Panc1 (cell line): ENCODE data around the gene WRAP53. TPM values are rescaled to one million over a fixed set of nuclear protein-coding genes. Genes with fewer than 3 reads are reported as not detected.

Experiments used
- ATAC-seq: fragments of 200-7000 bp; cut with Tn5 transposase; 2 replicates; pipeline ENCODE4 v1.9.1; 2020; ENCODE audit warnings: mild to moderate bottlenecking, moderate library complexity
- BruUV-seq: library from RNA; stranded (reverse); fragments of 400-500 nt; replicated peaks from 2 replicates; lab custom pipeline; 2021; lab: Mats Ljungman, UMichigan
- CTCF ChIA-PET: fragments of 300-600 bp; sonication (Branson Sonifier 250); formaldehyde crosslinking; loops from one replicate; lab custom pipeline; 2022; ENCODE audit warnings: antibody characterized with exemption; lab: Charles Lee
- POLR2A ChIA-PET: fragments of 300-600 bp; sonication (Branson Sonifier 250); formaldehyde crosslinking; loops from one replicate; lab custom pipeline; 2022; ENCODE audit warnings: antibody characterized with exemption; lab: Charles Lee
- DNase-seq: peaks from one replicate; pipeline ENCODE4 v3.0.0-alpha.2; 2010; ENCODE audit warnings: low read depth, low spot score
- H3K27ac ChIP-seq: 2 replicates; pipeline ENCODE4 v1.5.1; 2011; ENCODE audit warnings: mild to moderate bottlenecking, low read length, inconsistent platforms
- H3K27me3 ChIP-seq: fragments of 200-500 bp; sonication (Bioruptor generic); 2 replicates; pipeline ENCODE4 v1.6.0; 2014; ENCODE audit warnings: low read length, inconsistent platforms; ENCODE audit not compliant: control insufficient read depth, insufficient read depth
- H3K36me3 ChIP-seq: fragments of 200-500 bp; sonication (Bioruptor generic); 2 replicates; pipeline ENCODE4 v1.5.1; 2014; ENCODE audit warnings: inconsistent platforms, mild to moderate bottlenecking, low read length, moderate library complexity; ENCODE audit not compliant: control insufficient read depth, insufficient read depth
- H3K4me1 ChIP-seq: 2 replicates; pipeline ENCODE4 v1.5.1; 2011; ENCODE audit warnings: inconsistent platforms, mild to moderate bottlenecking, low read length, moderate library complexity; ENCODE audit not compliant: control insufficient read depth, insufficient read depth
- H3K4me3 ChIP-seq, 2 experiments: 2 replicates each; pipeline ENCODE4 v1.5.1; 2011 to 2012; ENCODE audit warnings: low read depth in 2 of 2, low read length in 2 of 2, mild to moderate bottlenecking in 2 of 2, inconsistent platforms in 1 of 2, moderate library complexity in 1 of 2
- H3K9me3 ChIP-seq: fragments of 200-500 bp; sonication (Bioruptor generic); 2 replicates; pipeline ENCODE4 v1.5.1; 2014; ENCODE audit warnings: low read depth, mild to moderate bottlenecking, inconsistent platforms, low read length, moderate library complexity; ENCODE audit not compliant: control insufficient read depth, insufficient read depth
- POLR2AphosphoS5 ChIP-seq: IDR thresholded peaks from 2 replicates; pipeline ENCODE4 v1.6.1; 2012; ENCODE audit warnings: mild to moderate bottlenecking, low read depth, low read length, moderate library complexity
- SIN3A ChIP-seq: IDR thresholded peaks from 2 replicates; pipeline ENCODE4 v1.6.1; 2012; ENCODE audit warnings: low read depth, mild to moderate bottlenecking, low read length, moderate library complexity, borderline replicate concordance; ENCODE audit not compliant: insufficient read depth
- TCF7L2 ChIP-seq: IDR thresholded peaks from 2 replicates; pipeline ENCODE4 v1.6.1; 2011; ENCODE audit warnings: mild to moderate bottlenecking, low read depth, low read length, inconsistent platforms
- in situ Hi-C: cut with HindIII; loops from 2 replicates; pipeline ENCODE4 v1.10.0; 2016; ENCODE audit warnings: low sequenced_read_pairs, low pct_unique_long_range_greater_than_20kb
- intact Hi-C: fragments of 100-400 bp; cut with micrococcal nuclease; formaldehyde crosslinking; loops from one replicate; pipeline ENCODE4 v1.10.0; 2022; ENCODE audit not compliant: unreplicated experiment
- total RNA-seq: library from RNA; stranded (reverse); gene quantifications from one replicate; pipeline ENCODE4 v1.2.1, GENCODE V29; 2021; ENCODE audit not compliant: unreplicated experiment
- TF ChIP-seq, protein P1 (sequence below), 2 experiments: IDR thresholded peaks; 2 replicates each; pipeline ENCODE4 v1.6.1; 2011 to 2012; ENCODE audit warnings: low read depth in 2 of 2, control low read depth in 1 of 2, low read length in 1 of 2, mild to moderate bottlenecking in 1 of 2, moderate library complexity in 1 of 2; ENCODE audit not compliant: insufficient read depth in 1 of 2
- TF ChIP-seq, protein P2 (sequence below): fragments of 450-650 bp; IDR thresholded peaks from 2 replicates; pipeline ENCODE4 v1.5.1; 2017; ENCODE audit warnings: mild to moderate bottlenecking

Gene WRAP53
- total RNA-seq, 1 experiment from 2014 or later: 27.0 TPM

DNA sequence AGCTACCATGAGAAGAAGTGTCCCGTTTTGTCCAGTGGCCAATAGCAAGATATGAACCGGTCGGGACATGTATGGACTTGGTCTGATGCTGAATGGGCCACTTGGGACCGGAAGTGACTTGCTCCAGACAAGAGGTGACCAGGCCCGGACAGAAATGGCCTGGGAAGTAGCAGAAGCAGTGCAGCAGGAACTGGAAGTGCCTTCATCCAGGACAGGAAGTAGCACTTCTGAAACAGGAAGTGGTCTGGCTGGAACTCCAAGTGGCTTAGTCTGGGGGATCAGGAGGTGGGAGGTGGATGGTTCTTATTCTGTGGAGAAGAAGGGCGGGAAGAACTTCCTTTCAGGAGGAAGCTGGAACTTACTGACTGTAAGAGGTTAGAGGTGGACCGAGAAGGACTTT, 22.0 kb downstream of the WRAP53 start:
- ChIA-PET CTCF (no interaction called here), POLR2A (no interaction called here)
- H3K27me3 ChIP-seq: no peaks in the 10 kb centered on the region
- H3K4me1 ChIP-seq: 0 out of 2 replicates have a peak, but pooled peaks cover 2% of the 10 kb centered on the region
- H3K9me3 ChIP-seq: no peaks in the 10 kb centered on the region
- ATAC-seq (no peak), DNase-seq (no peak)
- intact Hi-C loops: no loop called here
- no TSS peak for BruUV-seq
- no peak overlapping the region for H3K27ac ChIP-seq
- TF ChIP-seq, protein P1, sequence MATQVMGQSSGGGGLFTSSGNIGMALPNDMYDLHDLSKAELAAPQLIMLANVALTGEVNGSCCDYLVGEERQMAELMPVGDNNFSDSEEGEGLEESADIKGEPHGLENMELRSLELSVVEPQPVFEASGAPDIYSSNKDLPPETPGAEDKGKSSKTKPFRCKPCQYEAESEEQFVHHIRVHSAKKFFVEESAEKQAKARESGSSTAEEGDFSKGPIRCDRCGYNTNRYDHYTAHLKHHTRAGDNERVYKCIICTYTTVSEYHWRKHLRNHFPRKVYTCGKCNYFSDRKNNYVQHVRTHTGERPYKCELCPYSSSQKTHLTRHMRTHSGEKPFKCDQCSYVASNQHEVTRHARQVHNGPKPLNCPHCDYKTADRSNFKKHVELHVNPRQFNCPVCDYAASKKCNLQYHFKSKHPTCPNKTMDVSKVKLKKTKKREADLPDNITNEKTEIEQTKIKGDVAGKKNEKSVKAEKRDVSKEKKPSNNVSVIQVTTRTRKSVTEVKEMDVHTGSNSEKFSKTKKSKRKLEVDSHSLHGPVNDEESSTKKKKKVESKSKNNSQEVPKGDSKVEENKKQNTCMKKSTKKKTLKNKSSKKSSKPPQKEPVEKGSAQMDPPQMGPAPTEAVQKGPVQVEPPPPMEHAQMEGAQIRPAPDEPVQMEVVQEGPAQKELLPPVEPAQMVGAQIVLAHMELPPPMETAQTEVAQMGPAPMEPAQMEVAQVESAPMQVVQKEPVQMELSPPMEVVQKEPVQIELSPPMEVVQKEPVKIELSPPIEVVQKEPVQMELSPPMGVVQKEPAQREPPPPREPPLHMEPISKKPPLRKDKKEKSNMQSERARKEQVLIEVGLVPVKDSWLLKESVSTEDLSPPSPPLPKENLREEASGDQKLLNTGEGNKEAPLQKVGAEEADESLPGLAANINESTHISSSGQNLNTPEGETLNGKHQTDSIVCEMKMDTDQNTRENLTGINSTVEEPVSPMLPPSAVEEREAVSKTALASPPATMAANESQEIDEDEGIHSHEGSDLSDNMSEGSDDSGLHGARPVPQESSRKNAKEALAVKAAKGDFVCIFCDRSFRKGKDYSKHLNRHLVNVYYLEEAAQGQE (IDR thresholded peaks at IDR 0.05; ENCODE audit: insufficient read depth in 1 of 2, low read depth in 2 of 2, low read length in 1 of 2): no peak
- TF ChIP-seq SIN3A (no peak), TCF7L2 (no peak), POLR2AphosphoS5 (no peak)
- TF ChIP-seq, protein P2, sequence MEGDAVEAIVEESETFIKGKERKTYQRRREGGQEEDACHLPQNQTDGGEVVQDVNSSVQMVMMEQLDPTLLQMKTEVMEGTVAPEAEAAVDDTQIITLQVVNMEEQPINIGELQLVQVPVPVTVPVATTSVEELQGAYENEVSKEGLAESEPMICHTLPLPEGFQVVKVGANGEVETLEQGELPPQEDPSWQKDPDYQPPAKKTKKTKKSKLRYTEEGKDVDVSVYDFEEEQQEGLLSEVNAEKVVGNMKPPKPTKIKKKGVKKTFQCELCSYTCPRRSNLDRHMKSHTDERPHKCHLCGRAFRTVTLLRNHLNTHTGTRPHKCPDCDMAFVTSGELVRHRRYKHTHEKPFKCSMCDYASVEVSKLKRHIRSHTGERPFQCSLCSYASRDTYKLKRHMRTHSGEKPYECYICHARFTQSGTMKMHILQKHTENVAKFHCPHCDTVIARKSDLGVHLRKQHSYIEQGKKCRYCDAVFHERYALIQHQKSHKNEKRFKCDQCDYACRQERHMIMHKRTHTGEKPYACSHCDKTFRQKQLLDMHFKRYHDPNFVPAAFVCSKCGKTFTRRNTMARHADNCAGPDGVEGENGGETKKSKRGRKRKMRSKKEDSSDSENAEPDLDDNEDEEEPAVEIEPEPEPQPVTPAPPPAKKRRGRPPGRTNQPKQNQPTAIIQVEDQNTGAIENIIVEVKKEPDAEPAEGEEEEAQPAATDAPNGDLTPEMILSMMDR: no peak
- in situ Hi-C loops: no loop called here
- no peaks in the 10 kb centered on the region for H3K36me3 ChIP-seq
- no peak overlapping the region for H3K4me3 ChIP-seq

DNA sequence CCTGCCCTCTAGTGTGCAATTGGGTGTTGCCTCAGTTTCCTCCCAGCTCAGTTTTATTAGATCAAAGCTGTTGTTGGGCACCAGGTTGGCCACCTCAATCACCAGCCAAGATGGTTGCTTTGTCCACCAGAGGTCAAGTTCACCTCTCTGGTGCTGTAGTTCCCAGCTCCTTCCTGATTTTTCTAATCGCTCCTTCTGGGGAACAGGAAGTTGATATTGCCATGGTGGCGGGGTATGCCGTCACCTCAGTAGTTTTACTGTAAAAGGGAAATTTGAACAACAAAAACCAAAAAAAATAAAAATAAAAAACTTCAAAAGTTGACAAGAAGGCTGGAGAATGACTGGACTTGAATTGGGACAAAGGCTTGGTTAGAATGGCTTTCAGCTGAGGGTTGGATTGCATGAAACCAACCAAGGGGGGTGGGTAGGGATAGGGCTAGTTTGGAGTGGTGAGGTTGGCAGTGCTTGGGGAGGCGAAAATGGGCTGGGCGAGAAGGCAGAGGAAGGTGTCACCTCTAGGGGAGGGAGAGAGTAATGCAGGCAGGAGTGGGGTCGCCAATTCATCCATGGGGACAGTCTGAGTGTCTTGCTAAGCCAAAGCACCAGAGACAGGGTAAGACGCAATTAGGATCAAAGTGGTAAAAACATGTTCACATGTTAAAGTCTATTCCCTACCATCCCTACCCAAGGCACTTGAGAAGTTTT, 22.9 kb downstream of the WRAP53 start:
- in situ Hi-C loops (no loop called here), intact Hi-C loops (no loop called here)
- no peaks in the 10 kb centered on the region for H3K36me3 ChIP-seq
- DNase-seq: no peak
- H3K4me3 ChIP-seq: no peak overlapping the region
- no peak for ATAC-seq
- TF ChIP-seq SIN3A (no peak), TCF7L2 (no peak), POLR2AphosphoS5 (no peak)
- TF ChIP-seq, protein P1 (IDR thresholded peaks at IDR 0.05; ENCODE audit: insufficient read depth in 1 of 2, low read depth in 2 of 2, low read length in 1 of 2): no peak
- TF ChIP-seq, protein P2: no peak
- BruUV-seq: no TSS peak
- no peaks in the 10 kb centered on the region; the same call in 1 of the 2 replicates for H3K4me1 ChIP-seq
- POLR2A ChIA-PET: no interaction called here
- no peak overlapping the region for H3K27ac ChIP-seq
- CTCF ChIA-PET: interaction anchor here (1.0 kb wide), 1 partner anchor 79 kb away, joined by 4 read pairs; no protein-coding TSS in a partner anchor
- H3K27me3 ChIP-seq: no peaks in the 10 kb centered on the region
- H3K9me3 ChIP-seq: no peaks in the 10 kb centered on the region
